ENCODE measurements around the gene CNMD.

Gene CNMD

GRCh38 chr13:52739468-52740071 lies at the start of gene CNMD:
CNMD (minus strand) TSS chr13:52739820; CDS start chr13:52739701, 119 bp downstream.
- TF ChIP-seq, protein P1, sequence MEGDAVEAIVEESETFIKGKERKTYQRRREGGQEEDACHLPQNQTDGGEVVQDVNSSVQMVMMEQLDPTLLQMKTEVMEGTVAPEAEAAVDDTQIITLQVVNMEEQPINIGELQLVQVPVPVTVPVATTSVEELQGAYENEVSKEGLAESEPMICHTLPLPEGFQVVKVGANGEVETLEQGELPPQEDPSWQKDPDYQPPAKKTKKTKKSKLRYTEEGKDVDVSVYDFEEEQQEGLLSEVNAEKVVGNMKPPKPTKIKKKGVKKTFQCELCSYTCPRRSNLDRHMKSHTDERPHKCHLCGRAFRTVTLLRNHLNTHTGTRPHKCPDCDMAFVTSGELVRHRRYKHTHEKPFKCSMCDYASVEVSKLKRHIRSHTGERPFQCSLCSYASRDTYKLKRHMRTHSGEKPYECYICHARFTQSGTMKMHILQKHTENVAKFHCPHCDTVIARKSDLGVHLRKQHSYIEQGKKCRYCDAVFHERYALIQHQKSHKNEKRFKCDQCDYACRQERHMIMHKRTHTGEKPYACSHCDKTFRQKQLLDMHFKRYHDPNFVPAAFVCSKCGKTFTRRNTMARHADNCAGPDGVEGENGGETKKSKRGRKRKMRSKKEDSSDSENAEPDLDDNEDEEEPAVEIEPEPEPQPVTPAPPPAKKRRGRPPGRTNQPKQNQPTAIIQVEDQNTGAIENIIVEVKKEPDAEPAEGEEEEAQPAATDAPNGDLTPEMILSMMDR (IDR thresholded peaks at IDR 0.05; ENCODE audit: insufficient read depth, low read length, poor library complexity, severe bottlenecking): no peak
- DNase-seq (ENCODE audit: extremely low read depth, insufficient read length): no peak
- Histone ChIP-seq H3K36me3 (ENCODE audit: control insufficient read depth, insufficient read depth, low read length) (no peaks in the 10 kb centered on the region), H3K4me3 (replicated peaks; ENCODE audit: low read depth, low read length) (no peak within 1 kb of the TSS), H3K27me3 (replicated peaks; ENCODE audit: control insufficient read depth, insufficient read depth, low read length) (no peaks in the 10 kb centered on the region; the same call in 1 of the 2 replicates)

GRCh38 chr13:52788011-52788410 lies 48.4 kb upstream of the CNMD start:
- Histone ChIP-seq H3K27me3 (replicated peaks; ENCODE audit: control insufficient read depth, insufficient read depth, low read length) (no peaks in the 10 kb centered on the region; the same call in 1 of the 2 replicates), H3K36me3 (ENCODE audit: control insufficient read depth, insufficient read depth, low read length) (no peaks in the 10 kb centered on the region), H3K4me3 (replicated peaks; ENCODE audit: low read depth, low read length) (no peak overlapping the region)
- no peak for DNase-seq (ENCODE audit: extremely low read depth, insufficient read length)
- TF ChIP-seq, protein P1 (IDR thresholded peaks at IDR 0.05; ENCODE audit: insufficient read depth, low read length, poor library complexity, severe bottlenecking): no peak

DNA sequence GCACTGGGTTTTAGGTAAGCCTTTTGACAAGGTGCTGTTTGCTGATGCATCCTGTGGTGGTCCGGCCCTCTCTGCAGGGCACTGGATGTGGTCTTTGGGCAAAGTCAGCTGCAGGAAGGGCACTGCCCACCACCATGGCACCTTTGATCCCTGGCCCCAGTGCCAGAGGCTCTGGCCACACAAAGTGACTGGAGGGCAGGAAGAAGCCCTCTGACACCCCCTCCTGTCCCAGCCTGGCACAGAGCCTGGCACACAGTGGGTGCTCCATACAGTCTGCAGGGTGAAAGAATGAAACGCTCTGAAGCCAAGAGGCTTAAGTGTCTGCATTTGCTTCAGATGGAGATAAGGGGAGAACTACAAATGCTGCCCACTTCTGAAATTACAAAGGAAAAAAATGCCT lies 47.6 kb upstream of the CNMD start:
- TF ChIP-seq, protein P1 (IDR thresholded peaks at IDR 0.05; ENCODE audit: insufficient read depth, low read length, poor library complexity, severe bottlenecking): no peak
- Histone ChIP-seq H3K36me3 (ENCODE audit: control insufficient read depth, insufficient read depth, low read length) (no peaks in the 10 kb centered on the region), H3K27me3 (replicated peaks; ENCODE audit: control insufficient read depth, insufficient read depth, low read length) (no peaks in the 10 kb centered on the region; the same call in 1 of the 2 replicates), H3K4me3 (replicated peaks; ENCODE audit: low read depth, low read length) (no peak overlapping the region)
- no peak for DNase-seq (ENCODE audit: extremely low read depth, insufficient read length)

DNA sequence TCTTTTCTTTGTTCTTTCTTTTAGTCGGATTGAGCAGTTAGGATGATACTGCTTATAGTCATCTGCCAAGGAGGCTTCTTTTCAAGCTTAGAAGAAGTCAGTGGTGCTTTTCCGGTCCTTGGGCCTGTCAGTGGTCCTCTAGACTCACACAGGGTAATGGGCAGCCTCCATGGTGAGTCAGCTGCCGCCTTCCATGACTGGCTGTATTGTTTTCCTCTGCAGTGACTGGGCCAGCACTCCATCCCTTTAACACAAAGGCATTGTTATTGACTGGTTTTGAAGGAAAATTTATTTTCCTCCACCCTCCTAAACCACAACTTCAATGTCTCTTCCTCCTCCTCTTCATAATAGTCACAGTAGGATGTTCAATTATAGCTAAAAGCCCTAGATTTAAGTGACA lies 47.1 kb upstream of the CNMD start:
- Histone ChIP-seq H3K27me3 (replicated peaks; ENCODE audit: control insufficient read depth, insufficient read depth, low read length) (no peaks in the 10 kb centered on the region; the same call in 1 of the 2 replicates), H3K36me3 (ENCODE audit: control insufficient read depth, insufficient read depth, low read length) (no peaks in the 10 kb centered on the region), H3K4me3 (replicated peaks; ENCODE audit: low read depth, low read length) (no peak overlapping the region)
- TF ChIP-seq, protein P1 (IDR thresholded peaks at IDR 0.05; ENCODE audit: insufficient read depth, low read length, poor library complexity, severe bottlenecking): no peak
- DNase-seq (ENCODE audit: extremely low read depth, insufficient read length): no peak

DNA sequence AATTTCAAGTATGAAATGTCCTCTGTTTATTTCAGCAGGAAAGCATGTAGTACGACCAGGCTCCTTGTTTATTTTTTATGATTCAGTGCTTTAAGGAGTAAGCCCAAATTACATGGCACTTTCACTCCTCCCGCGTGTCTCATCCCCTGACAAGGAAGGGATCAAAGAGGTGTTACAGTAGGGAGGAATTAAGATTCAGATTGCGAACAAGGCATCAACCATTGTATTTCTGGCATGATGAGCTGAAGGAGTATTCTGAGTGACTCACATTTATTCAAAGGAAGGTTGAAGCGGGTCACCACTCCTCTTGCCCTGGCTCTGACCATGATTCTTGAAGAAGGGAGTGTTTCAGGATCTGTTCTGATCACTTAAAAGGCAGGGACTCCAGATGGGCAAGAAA lies 46.1 kb upstream of the CNMD start:
- Histone ChIP-seq H3K27me3 (replicated peaks; ENCODE audit: control insufficient read depth, insufficient read depth, low read length) (no peaks in the 10 kb centered on the region; the same call in 1 of the 2 replicates), H3K4me3 (replicated peaks; ENCODE audit: low read depth, low read length) (no peak overlapping the region), H3K36me3 (ENCODE audit: control insufficient read depth, insufficient read depth, low read length) (no peaks in the 10 kb centered on the region)
- TF ChIP-seq, protein P1 (IDR thresholded peaks at IDR 0.05; ENCODE audit: insufficient read depth, low read length, poor library complexity, severe bottlenecking): no peak
- DNase-seq (ENCODE audit: extremely low read depth, insufficient read length): no peak
